Right lobe of liver (tissue), 4 donors: Measurements from ENCODE around the gene TRAPPC2.
"Not testable (repeated sequence)": the region's sequence is repeated elsewhere in the genome, so short reads cannot be mapped to it uniquely, and the experiment has no call there.

Source experiments
- POLR2A ChIP-seq: fragments of 450-650 bp; IDR thresholded peaks from one replicate; pipeline ENCODE4 v1.6.1; 2017; ENCODE audit warnings: antibody characterized with exemption, mild to moderate bottlenecking
- TF ChIP-seq, protein P1 (sequence below), 4 donors: fragments of 200-600 bp in 3 of 4; fragments of 450-650 bp in 1 of 4; IDR thresholded peaks; one replicate each; pipeline versions ENCODE4 v1.5.1 to v1.8.0; 2016 to 2022; ENCODE audit warnings: antibody characterized with exemption in 4 of 4, mild to moderate bottlenecking in 2 of 4
- donor health status: DM: no; HTN: no; CAD: no.
- donor health status: DM: no; HTN: no; CAD: no.
- donor health status: DM: no; HTN: yes; CAD: no.

DNA sequence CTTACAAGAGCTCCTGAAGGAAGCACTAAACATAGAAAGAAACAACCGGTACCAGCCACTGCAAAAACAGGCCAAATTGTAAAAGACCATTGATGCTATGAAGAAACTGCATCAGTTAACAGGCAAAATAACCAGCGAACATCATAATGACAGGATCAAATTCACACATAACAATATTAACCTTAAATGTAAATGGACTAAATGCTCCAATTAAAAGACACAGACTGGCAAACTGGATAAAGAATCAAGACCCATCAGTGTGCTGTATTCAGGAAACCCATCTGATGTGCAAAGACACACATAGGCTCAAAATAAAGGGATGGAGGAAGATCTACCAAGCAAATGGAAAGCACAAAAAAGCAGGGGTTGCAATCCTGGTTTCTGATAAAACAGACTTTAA, 7.8 kb downstream of the TRAPPC2 start:
- TF ChIP-seq, protein P1, sequence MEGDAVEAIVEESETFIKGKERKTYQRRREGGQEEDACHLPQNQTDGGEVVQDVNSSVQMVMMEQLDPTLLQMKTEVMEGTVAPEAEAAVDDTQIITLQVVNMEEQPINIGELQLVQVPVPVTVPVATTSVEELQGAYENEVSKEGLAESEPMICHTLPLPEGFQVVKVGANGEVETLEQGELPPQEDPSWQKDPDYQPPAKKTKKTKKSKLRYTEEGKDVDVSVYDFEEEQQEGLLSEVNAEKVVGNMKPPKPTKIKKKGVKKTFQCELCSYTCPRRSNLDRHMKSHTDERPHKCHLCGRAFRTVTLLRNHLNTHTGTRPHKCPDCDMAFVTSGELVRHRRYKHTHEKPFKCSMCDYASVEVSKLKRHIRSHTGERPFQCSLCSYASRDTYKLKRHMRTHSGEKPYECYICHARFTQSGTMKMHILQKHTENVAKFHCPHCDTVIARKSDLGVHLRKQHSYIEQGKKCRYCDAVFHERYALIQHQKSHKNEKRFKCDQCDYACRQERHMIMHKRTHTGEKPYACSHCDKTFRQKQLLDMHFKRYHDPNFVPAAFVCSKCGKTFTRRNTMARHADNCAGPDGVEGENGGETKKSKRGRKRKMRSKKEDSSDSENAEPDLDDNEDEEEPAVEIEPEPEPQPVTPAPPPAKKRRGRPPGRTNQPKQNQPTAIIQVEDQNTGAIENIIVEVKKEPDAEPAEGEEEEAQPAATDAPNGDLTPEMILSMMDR (IDR thresholded peaks at IDR 0.05), result not testable (repeated sequence)
- not testable (repeated sequence) for TF ChIP-seq POLR2A
